Body of pancreas (tissue), 4 donors: ENCODE measurements around the gene BARX1.

Experiments used
- CTCF ChIP-seq, 7 experiments: fragments of 450-650 bp in 4 of 7; fragments of 200-600 bp in 3 of 7; sonication (generic) in 3 of 7; IDR thresholded peaks; one replicate each; pipeline ENCODE4 v1.5.1; 2016 to 2019; ENCODE audit warnings: antibody characterized with exemption in 7 of 7
- POLR2A ChIP-seq, 3 donors: fragments of 450-650 bp; IDR thresholded peaks; one replicate each; pipeline ENCODE4 v1.6.1; 2016; ENCODE audit warnings: antibody characterized with exemption in 3 of 3, mild to moderate bottlenecking in 2 of 3

DNA sequence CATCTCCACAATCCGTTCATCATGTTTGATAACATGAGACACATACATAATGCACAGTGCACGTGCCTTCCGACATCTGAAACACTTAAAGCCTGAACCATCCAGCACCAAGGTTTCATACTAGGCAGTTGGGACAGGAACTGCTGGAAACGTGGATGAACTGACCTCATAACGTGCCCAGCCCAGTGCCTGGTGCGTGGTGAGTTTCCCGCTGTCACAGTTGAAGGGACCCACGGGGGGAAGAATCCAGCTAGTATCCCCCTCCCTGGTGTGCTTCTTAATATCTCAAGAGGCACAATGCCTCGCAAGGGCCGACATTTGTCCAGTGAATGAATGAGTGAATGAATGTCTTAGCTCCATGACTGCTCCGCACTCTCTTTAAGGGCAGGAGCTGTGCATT lies 23.2 kb downstream of the BARX1 start:
- TF ChIP-seq CTCF (IDR thresholded peaks at IDR 0.05) (no peak), POLR2A (IDR thresholded peaks at IDR 0.05) (no peak)
